Fibroblast of the aortic adventitia (primary cell): ENCODE results near the gene ABT1. TPM values are rescaled to one million over a fixed set of nuclear protein-coding genes. Genes with fewer than 3 reads are reported as not detected.
"Not testable (repeated sequence)": the region's sequence is repeated elsewhere in the genome, so short reads cannot be mapped to it uniquely, and the experiment has no call there.

Experiments
- DNase-seq: peaks from one replicate; pipeline ENCODE4 v3.0.0-alpha.2; 2010; ENCODE audit warnings: low read depth
- H3K4me3 ChIP-seq: 2 replicates; pipeline ENCODE4 v1.5.1; 2011; ENCODE audit warnings: low read depth, mild to moderate bottlenecking, control low read depth, low read length, moderate library complexity
- total RNA-seq: library from RNA; depleted of rRNA; stranded (reverse); fragments of >200 nt; gene quantifications from 2 replicates; pipeline ENCODE4 v1.2.3, GENCODE V29; 2012; ENCODE audit warnings: low replicate concordance
- TF ChIP-seq, protein P1 (sequence below): IDR thresholded peaks from 2 replicates; pipeline ENCODE4 v1.5.1; 2011; ENCODE audit warnings: mild to moderate bottlenecking, low read length, control low read depth, inconsistent platforms; ENCODE audit not compliant: insufficient read depth

Gene ABT1
- 4.1 and 10.0 TPM in 2 replicates for total RNA-seq

DNA sequence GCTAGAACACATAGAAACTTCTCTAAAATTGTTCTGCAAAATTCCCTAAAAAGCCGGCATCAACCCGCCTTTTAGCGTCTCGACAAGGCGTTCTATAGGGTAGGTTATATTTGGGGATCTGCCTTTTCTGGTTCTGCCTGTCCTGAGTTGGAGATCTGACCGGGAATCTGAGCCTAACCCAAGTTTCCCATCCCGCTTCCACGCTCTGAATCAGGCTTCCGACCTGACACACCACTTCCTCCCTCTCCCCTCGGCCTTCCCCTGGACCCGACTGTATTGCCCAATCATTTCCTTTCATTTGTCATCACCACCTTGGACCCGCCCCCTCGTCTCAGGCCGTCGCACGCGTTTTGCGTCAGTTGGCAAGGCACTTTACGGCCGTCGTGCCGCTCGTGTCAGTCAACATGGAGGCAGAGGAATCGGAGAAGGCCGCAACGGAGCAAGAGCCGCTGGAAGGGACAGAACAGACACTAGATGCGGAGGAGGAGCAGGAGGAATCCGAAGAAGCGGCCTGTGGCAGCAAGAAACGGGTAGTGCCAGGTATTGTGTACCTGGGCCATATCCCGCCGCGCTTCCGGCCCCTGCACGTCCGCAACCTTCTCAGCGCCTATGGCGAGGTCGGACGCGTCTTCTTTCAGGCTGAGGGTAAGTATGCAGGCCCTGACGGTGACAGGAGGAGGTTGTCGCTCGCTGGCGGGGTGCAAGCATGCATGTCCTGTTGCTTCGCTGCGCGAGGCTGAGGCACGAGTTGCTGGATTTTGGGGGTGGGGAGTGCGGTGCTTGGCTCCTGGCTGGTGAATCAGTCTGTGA, at the start of gene ABT1:
TSS of gene ABT1 (plus strand) at position 375 of the 810 bp plus-strand sequence. CDS start at position 405, 30 bp downstream.
- TF ChIP-seq, protein P1, sequence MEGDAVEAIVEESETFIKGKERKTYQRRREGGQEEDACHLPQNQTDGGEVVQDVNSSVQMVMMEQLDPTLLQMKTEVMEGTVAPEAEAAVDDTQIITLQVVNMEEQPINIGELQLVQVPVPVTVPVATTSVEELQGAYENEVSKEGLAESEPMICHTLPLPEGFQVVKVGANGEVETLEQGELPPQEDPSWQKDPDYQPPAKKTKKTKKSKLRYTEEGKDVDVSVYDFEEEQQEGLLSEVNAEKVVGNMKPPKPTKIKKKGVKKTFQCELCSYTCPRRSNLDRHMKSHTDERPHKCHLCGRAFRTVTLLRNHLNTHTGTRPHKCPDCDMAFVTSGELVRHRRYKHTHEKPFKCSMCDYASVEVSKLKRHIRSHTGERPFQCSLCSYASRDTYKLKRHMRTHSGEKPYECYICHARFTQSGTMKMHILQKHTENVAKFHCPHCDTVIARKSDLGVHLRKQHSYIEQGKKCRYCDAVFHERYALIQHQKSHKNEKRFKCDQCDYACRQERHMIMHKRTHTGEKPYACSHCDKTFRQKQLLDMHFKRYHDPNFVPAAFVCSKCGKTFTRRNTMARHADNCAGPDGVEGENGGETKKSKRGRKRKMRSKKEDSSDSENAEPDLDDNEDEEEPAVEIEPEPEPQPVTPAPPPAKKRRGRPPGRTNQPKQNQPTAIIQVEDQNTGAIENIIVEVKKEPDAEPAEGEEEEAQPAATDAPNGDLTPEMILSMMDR: no peak
- peak; percentile 98 for DNase-seq
- peak within 1 kb of the TSS; percentile 100 for H3K4me3 ChIP-seq

GRCh38 chr6:26547363-26547762, 49.4 kb upstream of the ABT1 start:
- H3K4me3 ChIP-seq, DNase-seq: not testable (repeated sequence)

DNA sequence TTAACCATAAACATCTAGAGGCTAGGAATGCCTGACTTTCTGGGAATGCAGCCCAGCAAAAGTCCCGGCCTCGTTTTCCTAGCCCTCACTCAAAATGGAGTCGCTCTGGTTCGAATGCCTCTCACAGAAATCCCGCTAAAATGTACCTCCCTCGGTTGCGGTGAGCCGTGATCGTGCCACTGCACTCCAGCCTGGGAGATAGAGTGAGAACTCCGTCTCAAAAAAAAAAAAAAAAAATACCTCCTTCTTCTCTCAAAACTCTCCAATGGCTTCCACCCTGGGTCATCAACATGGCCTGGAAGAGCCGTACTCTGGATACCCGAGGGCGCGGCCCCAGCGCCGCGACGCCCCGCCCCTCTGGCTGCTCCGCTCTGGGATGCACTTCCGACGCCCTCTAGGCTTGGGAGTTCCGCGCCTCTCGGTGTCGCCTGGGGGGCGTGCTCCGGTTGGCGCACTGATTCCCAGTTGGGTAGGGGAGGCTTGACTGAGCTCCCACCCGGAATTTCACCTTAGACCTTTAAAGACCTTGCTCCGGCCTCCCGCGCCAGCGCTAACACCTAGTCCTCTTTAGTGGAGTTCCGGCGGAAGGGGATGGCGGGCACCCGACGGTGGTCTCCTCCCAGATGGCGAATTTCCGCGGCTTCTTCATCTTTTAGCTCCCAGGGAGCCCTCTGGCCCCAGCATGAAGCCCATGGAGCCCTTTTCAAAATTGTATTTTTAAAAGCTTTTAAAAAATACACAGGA, 46.3 kb upstream of the ABT1 start:
- peak overlapping the region; percentile 62 for H3K4me3 ChIP-seq
- DNase-seq: peak; percentile 16
- TF ChIP-seq, protein P1: no peak

- no peak for DNase-seq
Observed at GRCh38 chr6:26552205-26552604, 44.5 kb upstream of the ABT1 start.

GRCh38 chr6:26552640-26553188, 44.0 kb upstream of the ABT1 start:
- DNase-seq: no peak
- TF ChIP-seq, protein P1: no peak
- peak overlapping the region; percentile 62 for H3K4me3 ChIP-seq

More at GRCh38 chr6:26552205-26552604, 44.5 kb upstream of the ABT1 start:
- TF ChIP-seq, protein P1: no peak
- no peak overlapping the region for H3K4me3 ChIP-seq

DNA sequence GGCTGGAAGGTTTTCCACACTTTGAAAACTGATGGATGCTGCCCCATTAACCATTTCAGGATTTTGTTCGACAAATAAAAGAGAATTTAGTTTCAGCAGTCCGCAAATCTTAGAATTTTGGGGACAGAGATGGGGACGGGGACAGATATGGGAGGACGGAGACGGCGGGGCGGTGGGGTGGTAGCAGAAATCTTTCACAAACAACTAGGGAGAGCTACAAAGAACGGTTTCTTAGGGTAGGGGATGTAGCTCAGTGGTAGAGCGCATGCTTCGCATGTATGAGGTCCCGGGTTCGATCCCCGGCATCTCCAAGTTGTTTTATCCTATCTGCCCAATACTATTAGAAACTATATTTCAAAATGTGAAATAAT, 43.5 kb upstream of the ABT1 start:
- TF ChIP-seq, protein P1: no peak
- peak overlapping the region; percentile 62 for H3K4me3 ChIP-seq
- peak; percentile 88 for DNase-seq
